ENCODE results near the gene ADAMTS20. TPM values are rescaled to one million over a fixed set of nuclear protein-coding genes. Genes with fewer than 3 reads are reported as not detected.

ADAMTS20 gene
- total RNA-seq, 1 experiment from 2014 or later: not detected

DNA sequence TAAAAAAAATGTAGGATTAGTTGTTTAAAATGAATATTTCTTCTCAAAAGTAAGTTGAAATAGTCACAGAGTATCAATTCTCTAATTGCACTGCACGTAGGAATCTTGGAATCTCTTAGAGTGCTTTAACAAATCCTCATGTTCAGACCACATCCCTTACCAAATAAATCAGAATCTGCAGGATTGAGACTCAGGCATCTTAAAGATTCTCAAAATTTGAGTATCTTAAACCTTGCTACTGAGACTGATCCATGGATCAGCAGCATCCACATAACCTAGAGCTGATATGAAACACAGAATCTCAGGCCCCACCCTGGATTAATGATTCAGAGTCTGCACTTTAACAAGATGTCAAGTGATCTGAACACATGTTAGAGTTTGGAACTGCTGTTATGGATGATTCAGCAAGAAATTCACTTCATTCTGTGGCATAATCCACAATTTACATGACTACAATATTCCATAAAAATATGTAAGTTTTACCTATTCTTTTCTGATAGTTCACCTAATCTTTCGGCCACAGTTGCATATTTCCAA is 58.7 kb downstream of the ADAMTS20 start:
- no TSS peak for BruUV-seq (replicated peaks)
- Mint-ChIP-seq H3K27ac (ENCODE audit: low read depth, unreplicated experiment) (no peak overlapping the region), H3K9me3 (ENCODE audit: unreplicated experiment) (no peaks in the 10 kb centered on the region), H3K4me3 (ENCODE audit: unreplicated experiment) (no peak overlapping the region), H3K4me1 (ENCODE audit: insufficient read depth, unreplicated experiment) (no peaks in the 10 kb centered on the region), H3K27me3 (ENCODE audit: insufficient read depth, unreplicated experiment) (peaks cover 56% of the 10 kb centered on the region), H3K36me3 (ENCODE audit: insufficient read depth, unreplicated experiment) (no peaks in the 10 kb centered on the region)
- intact Hi-C loops (cut with micrococcal nuclease): no loop called here
- ChIA-PET POLR2A (no interaction called here), CTCF (no interaction called here)
- DNase-seq (ENCODE audit: unreplicated experiment): no peak
- TF ChIP-seq, protein P1, sequence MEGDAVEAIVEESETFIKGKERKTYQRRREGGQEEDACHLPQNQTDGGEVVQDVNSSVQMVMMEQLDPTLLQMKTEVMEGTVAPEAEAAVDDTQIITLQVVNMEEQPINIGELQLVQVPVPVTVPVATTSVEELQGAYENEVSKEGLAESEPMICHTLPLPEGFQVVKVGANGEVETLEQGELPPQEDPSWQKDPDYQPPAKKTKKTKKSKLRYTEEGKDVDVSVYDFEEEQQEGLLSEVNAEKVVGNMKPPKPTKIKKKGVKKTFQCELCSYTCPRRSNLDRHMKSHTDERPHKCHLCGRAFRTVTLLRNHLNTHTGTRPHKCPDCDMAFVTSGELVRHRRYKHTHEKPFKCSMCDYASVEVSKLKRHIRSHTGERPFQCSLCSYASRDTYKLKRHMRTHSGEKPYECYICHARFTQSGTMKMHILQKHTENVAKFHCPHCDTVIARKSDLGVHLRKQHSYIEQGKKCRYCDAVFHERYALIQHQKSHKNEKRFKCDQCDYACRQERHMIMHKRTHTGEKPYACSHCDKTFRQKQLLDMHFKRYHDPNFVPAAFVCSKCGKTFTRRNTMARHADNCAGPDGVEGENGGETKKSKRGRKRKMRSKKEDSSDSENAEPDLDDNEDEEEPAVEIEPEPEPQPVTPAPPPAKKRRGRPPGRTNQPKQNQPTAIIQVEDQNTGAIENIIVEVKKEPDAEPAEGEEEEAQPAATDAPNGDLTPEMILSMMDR (IDR thresholded peaks at IDR 0.05; ENCODE audit: unreplicated experiment): no peak

- ChIA-PET POLR2A (interaction anchor here (0.6 kb wide), 1 partner anchor 213 kb away, joined by 4 read pairs; no protein-coding TSS in a partner anchor), CTCF (interaction anchor here (1.1 kb wide), 1 partner anchor 190 kb away, joined by 3 read pairs; no protein-coding TSS in a partner anchor)
- peaks cover 5% of the 10 kb centered on the region for H3K9me3 Mint-ChIP-seq (ENCODE audit: unreplicated experiment)
- H3K27me3 Mint-ChIP-seq (ENCODE audit: insufficient read depth, unreplicated experiment): peaks cover 40% of the 10 kb centered on the region
- H3K27ac Mint-ChIP-seq (ENCODE audit: low read depth, unreplicated experiment): no peak overlapping the region
- H3K4me3 Mint-ChIP-seq (ENCODE audit: unreplicated experiment): no peak overlapping the region
- intact Hi-C loops (cut with micrococcal nuclease): no loop called here
- no TSS peak for BruUV-seq (replicated peaks)
- H3K36me3 Mint-ChIP-seq (ENCODE audit: insufficient read depth, unreplicated experiment): no peaks in the 10 kb centered on the region
- DNase-seq (ENCODE audit: unreplicated experiment): no peak
- no peaks in the 10 kb centered on the region for H3K4me1 Mint-ChIP-seq (ENCODE audit: insufficient read depth, unreplicated experiment)
- TF ChIP-seq, protein P1 (IDR thresholded peaks at IDR 0.05; ENCODE audit: unreplicated experiment): no peak
These were observed 69.5 kb downstream of the ADAMTS20 start for GRCh38 chr12:43482311-43483085.

DNA sequence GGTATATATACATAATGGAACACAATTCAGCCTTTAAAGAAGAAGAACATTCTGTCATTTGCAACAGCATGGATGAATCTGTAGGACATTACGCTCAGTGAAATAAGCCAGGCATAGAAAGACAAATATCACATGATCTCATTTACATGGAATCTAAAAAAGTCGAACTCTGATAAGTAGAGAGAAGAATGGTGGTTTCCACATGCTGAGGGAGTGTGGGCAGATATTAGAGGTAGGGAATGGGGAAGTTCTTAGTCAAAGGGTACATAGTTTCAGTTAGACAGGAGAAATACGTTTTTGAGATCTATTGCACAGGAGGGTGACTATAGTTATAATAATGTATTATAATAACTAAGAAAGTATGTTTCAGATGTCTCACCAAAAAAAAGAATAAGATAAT is 71.4 kb downstream of the ADAMTS20 start:
- intact Hi-C loops (cut with micrococcal nuclease): no loop called here
- H3K4me3 Mint-ChIP-seq (ENCODE audit: unreplicated experiment): no peak overlapping the region
- CTCF ChIA-PET: no interaction called here

GRCh38 chr12:43462741-43463140 is 89.3 kb downstream of the ADAMTS20 start:
- H3K9me3 Mint-ChIP-seq (ENCODE audit: unreplicated experiment): no peaks in the 10 kb centered on the region

More for the DNA sequence above, 71.4 kb downstream of the ADAMTS20 start:
- POLR2A ChIA-PET: no interaction called here
- no TSS peak for BruUV-seq (replicated peaks)
- TF ChIP-seq, protein P1 (IDR thresholded peaks at IDR 0.05; ENCODE audit: unreplicated experiment): no peak
- H3K36me3 Mint-ChIP-seq (ENCODE audit: insufficient read depth, unreplicated experiment): no peaks in the 10 kb centered on the region
- H3K9me3 Mint-ChIP-seq (ENCODE audit: unreplicated experiment): no peaks in the 10 kb centered on the region
- H3K27ac Mint-ChIP-seq (ENCODE audit: low read depth, unreplicated experiment): no peak overlapping the region
- no peaks in the 10 kb centered on the region for H3K4me1 Mint-ChIP-seq (ENCODE audit: insufficient read depth, unreplicated experiment)
- peaks cover 28% of the 10 kb centered on the region for H3K27me3 Mint-ChIP-seq (ENCODE audit: insufficient read depth, unreplicated experiment)
- DNase-seq (ENCODE audit: unreplicated experiment): no peak

More at GRCh38 chr12:43462741-43463140, 89.3 kb downstream of the ADAMTS20 start:
- DNase-seq (ENCODE audit: unreplicated experiment): no peak
- Mint-ChIP-seq H3K27ac (ENCODE audit: low read depth, unreplicated experiment) (no peak overlapping the region), H3K4me1 (ENCODE audit: insufficient read depth, unreplicated experiment) (no peaks in the 10 kb centered on the region), H3K27me3 (ENCODE audit: insufficient read depth, unreplicated experiment) (peaks cover 59% of the 10 kb centered on the region), H3K4me3 (ENCODE audit: unreplicated experiment) (no peak overlapping the region), H3K36me3 (ENCODE audit: insufficient read depth, unreplicated experiment) (no peaks in the 10 kb centered on the region)
- BruUV-seq (replicated peaks): no TSS peak
- TF ChIP-seq, protein P1 (IDR thresholded peaks at IDR 0.05; ENCODE audit: unreplicated experiment): no peak
- ChIA-PET CTCF (interaction anchor here (1.4 to 1.6 kb wide), 2 partner anchors 11 to 18 kb away, joined by 3 to 4 read pairs; no protein-coding TSS in a partner anchor), POLR2A (interaction anchor here (0.6 kb wide), 1 partner anchor 423 kb away, joined by 3 read pairs; no protein-coding TSS in a partner anchor)
- intact Hi-C loops (cut with micrococcal nuclease): no loop called here

Data from MCF 10A (cell line).